Natural killer cell treated with Interleukin-12 subunit alpha and Interleukin-12 subunit beta and Interleukin-15 and Interleukin-18, amount 100 ng/mL, for 72 hours (primary cell): ENCODE data around the gene SLC2A4. TPM values are rescaled to one million over a fixed set of nuclear protein-coding genes. Genes with fewer than 3 reads are reported as not detected.

Experiments used
- ATAC-seq, 2 donors: fragments of 150-1000 bp; cut with Tn5 transposase in 1 of 2; sonication (Bioruptor Pico), chemical (Tn5 transposase) in 1 of 2; 2 replicates each; pipeline ENCODE4 v1.10.0; 2021
- DNase-seq: peaks from one replicate; pipeline ENCODE4 v3.0.0; 2022; ENCODE audit warnings: low spot score
- H3K27ac Mint-ChIP-seq, 2 donors: 1 replicate in 1 of 2; 2 replicates in 1 of 2; pipeline ENCODE4 v1.8.0; 2022; ENCODE audit warnings: mixed read lengths in 2 of 2, mild to moderate bottlenecking in 1 of 2, moderate library complexity in 1 of 2
- H3K27me3 Mint-ChIP-seq, 2 donors: 1 replicate in 1 of 2; 2 replicates in 1 of 2; pipeline ENCODE4 v1.8.0; 2022; ENCODE audit warnings: mixed read lengths in 2 of 2
- H3K36me3 Mint-ChIP-seq: one replicate; pipeline ENCODE4 v1.8.0; 2022; ENCODE audit warnings: mixed read lengths
- H3K4me1 Mint-ChIP-seq, 2 donors: 1 replicate in 1 of 2; 2 replicates in 1 of 2; pipeline ENCODE4 v1.8.0; 2022; ENCODE audit warnings: low read depth in 2 of 2, mixed read lengths in 2 of 2, mild to moderate bottlenecking in 1 of 2
- H3K4me3 Mint-ChIP-seq: one replicate; pipeline ENCODE4 v1.8.0; 2022; ENCODE audit warnings: mixed read lengths
- H3K9me3 Mint-ChIP-seq: 2 replicates; pipeline ENCODE4 v1.8.0; 2022; ENCODE audit warnings: mixed read lengths
- total RNA-seq, 2 donors: library from RNA; stranded (reverse); gene quantifications; one replicate each; pipeline ENCODE4 v1.2.3, GENCODE V29; 2022

Gene SLC2A4
- under 1 TPM in 1 of 2 donors, not detected in 1; 0.50 TPM for total RNA-seq

DNA sequence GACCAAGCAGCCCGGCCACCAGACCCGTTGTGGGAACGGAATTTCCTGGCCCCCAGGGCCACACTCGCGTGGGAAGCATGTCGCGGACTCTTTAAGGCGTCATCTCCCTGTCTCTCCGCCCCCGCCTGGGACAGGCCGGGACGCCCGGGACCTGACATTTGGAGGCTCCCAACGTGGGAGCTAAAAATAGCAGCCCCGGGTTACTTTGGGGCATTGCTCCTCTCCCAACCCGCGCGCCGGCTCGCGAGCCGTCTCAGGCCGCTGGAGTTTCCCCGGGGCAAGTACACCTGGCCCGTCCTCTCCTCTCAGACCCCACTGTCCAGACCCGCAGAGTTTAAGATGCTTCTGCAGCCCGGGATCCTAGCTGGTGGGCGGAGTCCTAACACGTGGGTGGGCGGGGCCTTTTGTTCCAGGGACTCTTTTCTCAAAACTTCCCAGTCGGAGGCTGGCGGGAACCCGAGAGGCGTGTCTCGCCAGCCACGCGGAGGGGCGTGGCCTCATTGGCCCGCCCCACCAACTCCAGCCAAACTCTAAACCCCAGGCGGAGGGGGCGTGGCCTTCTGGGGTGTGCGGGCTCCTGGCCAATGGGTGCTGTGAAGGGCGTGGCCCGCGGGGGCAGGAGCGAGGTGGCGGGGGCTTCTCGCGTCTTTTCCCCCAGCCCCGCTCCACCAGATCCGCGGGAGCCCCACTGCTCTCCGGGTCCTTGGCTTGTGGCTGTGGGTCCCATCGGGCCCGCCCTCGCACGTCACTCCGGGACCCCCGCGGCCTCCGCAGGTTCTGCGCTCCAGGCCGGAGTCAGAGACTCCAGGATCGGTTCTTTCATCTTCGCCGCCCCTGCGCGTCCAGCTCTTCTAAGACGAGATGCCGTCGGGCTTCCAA lies at the start of gene SLC2A4:
TSS of gene SLC2A4 (plus strand) at position 645 of the 879 bp plus-strand sequence. CDS start at position 862, 217 bp downstream.
- ATAC-seq: peak; percentile 90 to 93
- Mint-ChIP-seq H3K4me3 (peak within 1 kb of the TSS; percentile 78), H3K9me3 (no peaks in the 10 kb centered on the region), H3K27ac (no peak within 1 kb of the TSS), H3K27me3 (peaks cover 7 to 12% of the 10 kb centered on the region in 2 donors), H3K4me1 (peaks cover 21 to 26% of the 10 kb centered on the region in 2 donors), H3K36me3 (no peaks in the 10 kb centered on the region)
- peak; percentile 90 for DNase-seq

DNA sequence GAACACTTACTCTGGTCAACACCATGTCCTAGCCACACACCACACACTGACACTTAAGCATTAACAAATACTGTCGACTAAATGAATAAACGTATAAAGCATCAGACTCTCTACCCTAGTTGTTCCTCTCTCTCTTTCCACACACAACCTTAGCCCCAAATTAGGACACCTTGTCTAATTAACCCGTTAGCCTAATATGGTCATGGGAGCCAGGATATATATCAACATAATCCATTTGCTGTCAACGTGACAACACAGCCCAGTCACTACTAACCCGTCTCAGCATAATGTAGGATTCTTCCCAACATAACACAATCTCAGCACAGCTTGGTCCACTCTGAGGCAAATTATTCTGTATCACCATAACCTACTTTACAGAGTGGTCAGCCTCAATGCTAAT lies 49.4 kb upstream of the SLC2A4 start:
- DNase-seq: no peak
- Mint-ChIP-seq H3K36me3 (peaks cover 16% of the 10 kb centered on the region), H3K27ac (no peak overlapping the region), H3K27me3 (no peaks in the 10 kb centered on the region), H3K9me3 (no peaks in the 10 kb centered on the region), H3K4me3 (peak overlapping the region; percentile 51), H3K4me1 (peaks cover 40 to 44% of the 10 kb centered on the region in 2 donors)
- no peak for ATAC-seq

DNA sequence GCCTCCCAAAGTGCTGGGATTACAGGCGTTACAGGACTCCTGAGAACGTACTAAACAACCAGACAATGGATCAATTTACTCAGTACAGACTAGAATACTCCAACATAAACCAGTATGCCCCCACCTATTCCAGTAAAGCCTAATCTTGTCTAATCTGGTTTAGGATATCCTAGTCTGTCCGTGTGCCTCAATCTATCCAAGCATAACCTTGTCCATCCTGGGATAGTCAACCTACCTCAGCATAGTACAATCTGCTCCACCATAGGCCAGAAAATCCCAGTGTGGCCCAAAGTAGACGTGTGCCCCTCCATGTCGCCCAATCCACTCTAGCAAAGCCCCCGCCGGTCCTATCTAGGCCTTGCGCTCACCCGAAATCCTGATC lies 47.8 kb upstream of the SLC2A4 start:
- Mint-ChIP-seq H3K4me1 (peaks cover 43 to 47% of the 10 kb centered on the region in 2 donors), H3K4me3 (peak overlapping the region; percentile 91), H3K27me3 (no peaks in the 10 kb centered on the region), H3K27ac (peak overlapping the region; percentile 73 to 87), H3K9me3 (no peaks in the 10 kb centered on the region), H3K36me3 (peaks cover 11% of the 10 kb centered on the region)
- no peak for DNase-seq
- ATAC-seq: no peak

DNA sequence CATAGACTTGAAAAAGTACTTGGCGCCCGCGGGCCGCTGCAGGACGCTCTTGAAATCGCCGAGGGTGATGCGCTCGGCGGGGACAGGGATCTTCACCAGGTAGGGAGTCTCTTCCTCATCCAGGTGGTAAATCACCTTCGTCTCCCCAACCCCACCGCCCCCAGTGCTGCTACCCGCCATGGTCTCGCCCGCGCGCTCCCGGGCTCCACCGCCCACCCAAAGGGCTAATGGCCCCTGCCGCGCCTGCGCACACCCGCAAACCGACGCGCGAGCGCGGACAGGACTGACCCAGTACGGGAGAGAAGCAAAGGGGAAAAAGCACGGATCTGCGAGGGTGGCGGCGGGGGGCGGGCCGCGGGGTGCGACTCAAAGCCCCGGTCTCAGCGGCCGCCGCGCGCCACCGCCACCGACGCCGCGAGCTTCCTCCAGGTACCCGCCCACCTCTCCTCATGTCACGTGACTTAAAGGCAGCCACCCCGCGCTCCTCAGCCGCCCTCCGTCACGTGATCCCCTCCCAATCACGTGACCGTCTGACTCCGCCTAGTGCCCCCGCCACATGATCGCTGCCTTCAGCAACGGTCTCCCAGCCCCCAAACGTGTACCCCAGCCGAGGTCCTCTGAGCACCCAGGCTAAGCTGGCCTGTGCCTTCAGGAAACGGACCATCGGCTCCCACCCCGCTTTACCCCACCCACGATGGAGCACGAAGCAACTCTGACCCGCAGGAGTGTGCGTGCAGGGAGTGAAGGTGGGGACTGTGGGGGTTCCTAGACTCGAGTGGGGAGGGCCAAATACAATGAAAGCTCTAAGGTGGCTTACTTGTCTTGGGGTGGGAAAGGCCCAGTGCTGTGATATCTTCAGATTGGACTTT lies 47.2 kb upstream of the SLC2A4 start, which contains the start of gene DVL2:
TSS of gene DVL2 (minus strand) at position 435 of the 869 bp plus-strand sequence. CDS start at position 180, 255 bp downstream.
- Mint-ChIP-seq H3K4me1 (peaks cover 43 to 47% of the 10 kb centered on the region in 2 donors), H3K4me3 (peak within 1 kb of the TSS; percentile 91), H3K27ac (peak within 1 kb of the TSS; percentile 73 to 87), H3K27me3 (no peaks in the 10 kb centered on the region), H3K36me3 (peaks cover 11% of the 10 kb centered on the region), H3K9me3 (no peaks in the 10 kb centered on the region)
- peak; percentile 72 to 80 for ATAC-seq
- peak; percentile 95 for DNase-seq

DNA sequence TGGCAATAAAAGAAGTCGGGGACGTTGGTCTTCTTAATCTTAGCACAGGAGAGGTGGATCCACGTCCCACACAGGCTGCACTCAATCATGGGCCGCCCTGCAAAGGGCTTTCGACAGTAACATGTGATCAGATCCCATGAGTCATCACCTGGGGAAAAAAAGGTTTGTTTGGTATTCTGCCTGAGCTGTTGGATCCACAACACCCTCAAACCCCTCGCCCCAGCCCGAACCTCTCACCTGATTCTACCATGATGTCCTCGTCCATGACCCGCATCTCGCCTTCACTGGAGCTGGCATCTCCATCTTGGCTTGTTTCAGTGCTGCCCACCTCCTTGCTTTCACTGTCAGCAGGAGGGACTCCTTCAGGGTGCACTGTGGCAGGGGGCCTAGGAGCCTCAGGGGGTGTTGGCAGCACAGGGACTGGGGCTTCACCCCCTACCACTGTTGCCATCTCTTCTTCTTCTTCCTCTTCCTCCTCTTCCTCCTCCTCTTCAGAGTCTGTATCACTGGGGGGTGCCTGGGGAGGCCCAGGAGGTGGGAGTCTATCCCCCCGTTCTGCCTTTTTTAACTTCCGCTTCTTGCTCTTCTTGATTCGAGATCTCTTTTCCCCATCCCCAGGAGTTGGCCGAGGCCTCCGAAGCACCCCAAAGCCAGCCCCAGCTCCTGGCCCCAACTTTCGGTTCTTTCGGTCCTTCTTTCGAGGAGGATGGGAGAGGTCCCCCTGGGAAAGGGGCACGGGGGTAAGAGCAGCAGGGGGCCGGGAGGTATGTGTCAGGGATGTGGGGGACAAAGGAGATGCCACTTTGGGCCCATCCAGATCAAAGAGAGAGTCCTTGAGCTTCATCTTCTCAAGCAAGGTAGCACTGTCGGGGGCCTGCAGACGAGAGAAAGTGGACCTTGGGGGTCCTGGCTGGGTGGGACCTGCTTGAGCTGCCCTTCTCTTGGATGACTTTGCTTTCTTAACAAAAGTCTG lies 45.5 kb upstream of the SLC2A4 start:
- H3K36me3 Mint-ChIP-seq: peaks cover 19% of the 10 kb centered on the region
- H3K4me3 Mint-ChIP-seq: peak overlapping the region; percentile 91
- peaks cover 49 to 60% of the 10 kb centered on the region in 2 donors for H3K4me1 Mint-ChIP-seq
- DNase-seq (no peak), ATAC-seq (no peak)
- H3K9me3 Mint-ChIP-seq: no peaks in the 10 kb centered on the region
- peak overlapping the region; percentile 87 for H3K27ac Mint-ChIP-seq
- H3K27me3 Mint-ChIP-seq: no peaks in the 10 kb centered on the region

DNA sequence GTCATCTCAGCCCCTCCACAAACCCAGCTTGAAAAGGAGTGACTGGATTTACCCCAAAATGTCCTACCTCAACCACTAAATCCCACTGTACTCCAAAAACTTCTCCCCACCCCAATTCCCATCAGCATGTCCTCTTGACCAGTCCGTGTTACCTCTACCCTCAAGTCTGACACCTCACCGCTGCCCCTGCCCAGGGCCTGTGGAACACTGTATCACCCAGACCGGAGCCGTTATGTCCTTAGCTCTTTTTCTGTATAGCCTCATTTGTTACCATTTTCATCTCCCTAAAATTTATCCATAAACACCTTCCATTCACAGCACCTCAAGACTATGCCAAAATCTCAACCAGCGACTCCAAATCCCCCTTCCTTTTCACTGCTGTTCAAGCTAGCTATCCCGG lies 44.7 kb upstream of the SLC2A4 start:
- H3K4me3 Mint-ChIP-seq: peak overlapping the region; percentile 88
- peaks cover 24% of the 10 kb centered on the region for H3K36me3 Mint-ChIP-seq
- no peaks in the 10 kb centered on the region for H3K27me3 Mint-ChIP-seq

DNA sequence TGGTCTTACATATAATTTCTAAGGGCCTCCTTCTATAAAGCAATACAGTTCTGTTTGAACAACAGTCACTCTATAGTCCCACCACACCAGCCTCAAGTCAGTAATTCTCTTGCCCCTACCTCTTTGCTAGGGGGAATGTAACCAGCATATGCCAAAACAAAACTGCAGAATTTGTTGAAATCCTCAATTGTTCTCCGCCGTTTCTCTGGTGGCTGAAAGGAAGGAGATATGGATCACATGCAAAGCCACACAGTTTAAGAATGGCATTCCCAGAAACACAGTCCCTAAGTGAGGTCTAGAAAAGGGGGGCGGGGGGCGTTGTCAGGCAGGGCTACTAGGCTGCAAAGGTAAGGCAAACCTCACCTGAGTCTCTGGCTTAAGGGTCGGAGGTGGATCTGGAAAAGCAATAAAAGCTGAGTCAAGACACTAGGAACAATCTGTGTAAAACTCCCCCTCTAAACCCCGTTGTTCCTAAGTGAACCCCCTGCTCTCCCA lies 44.2 kb upstream of the SLC2A4 start:
- peak overlapping the region; percentile 87 to 95 for H3K27ac Mint-ChIP-seq
- ATAC-seq (no peak), DNase-seq (no peak)
- H3K4me3 Mint-ChIP-seq: peak overlapping the region; percentile 88
- no peaks in the 10 kb centered on the region for H3K27me3 Mint-ChIP-seq
- peaks cover 57 to 67% of the 10 kb centered on the region in 2 donors for H3K4me1 Mint-ChIP-seq
- H3K36me3 Mint-ChIP-seq: peaks cover 19% of the 10 kb centered on the region
- H3K9me3 Mint-ChIP-seq: no peaks in the 10 kb centered on the region

More for the DNA sequence above, 44.7 kb upstream of the SLC2A4 start:
- peaks cover 57 to 67% of the 10 kb centered on the region in 2 donors for H3K4me1 Mint-ChIP-seq
- ATAC-seq: no peak
- no peak for DNase-seq
- no peaks in the 10 kb centered on the region for H3K9me3 Mint-ChIP-seq
- H3K27ac Mint-ChIP-seq: peak overlapping the region; percentile 87 to 95

DNA sequence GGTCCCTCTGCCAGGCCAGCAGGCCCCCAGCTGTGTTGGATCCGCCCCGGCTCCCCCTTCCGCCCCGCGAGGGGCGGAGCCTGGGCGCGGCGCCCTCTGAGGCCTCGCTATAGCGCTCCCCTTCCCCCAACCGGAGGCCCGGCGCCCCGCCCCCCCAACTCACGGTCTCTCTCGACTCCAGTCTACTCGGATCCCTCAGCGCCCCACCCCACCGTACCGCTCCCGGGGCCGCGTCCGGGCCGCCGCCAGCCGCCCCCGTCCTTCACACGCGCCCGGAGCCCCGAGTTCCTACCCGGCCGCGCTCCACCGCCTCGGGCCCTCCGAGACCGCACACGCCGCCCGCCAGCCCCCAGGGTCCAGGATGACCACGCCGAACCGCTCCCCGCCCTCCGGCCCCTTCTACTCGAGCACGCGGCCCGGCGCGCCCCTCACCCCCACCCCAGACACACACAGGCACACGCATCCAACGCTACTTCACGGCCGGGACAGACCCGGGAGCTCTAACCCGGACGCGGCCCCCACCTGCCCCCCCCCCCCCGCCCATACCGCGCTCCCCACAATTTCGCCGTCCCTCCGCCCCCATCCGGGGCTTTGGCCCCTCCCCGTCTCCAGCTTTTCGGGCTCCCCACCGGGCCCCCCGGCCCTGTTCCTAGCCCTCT lies 43.6 kb upstream of the SLC2A4 start:
- ATAC-seq (peak; percentile 53 to 61), DNase-seq (peak; percentile 90)
- Mint-ChIP-seq H3K36me3 (peaks cover 18% of the 10 kb centered on the region), H3K27me3 (no peaks in the 10 kb centered on the region), H3K27ac (peak overlapping the region; percentile 87 to 95), H3K9me3 (no peaks in the 10 kb centered on the region), H3K4me3 (peak overlapping the region; percentile 88), H3K4me1 (peaks cover 60 to 70% of the 10 kb centered on the region in 2 donors)

DNA sequence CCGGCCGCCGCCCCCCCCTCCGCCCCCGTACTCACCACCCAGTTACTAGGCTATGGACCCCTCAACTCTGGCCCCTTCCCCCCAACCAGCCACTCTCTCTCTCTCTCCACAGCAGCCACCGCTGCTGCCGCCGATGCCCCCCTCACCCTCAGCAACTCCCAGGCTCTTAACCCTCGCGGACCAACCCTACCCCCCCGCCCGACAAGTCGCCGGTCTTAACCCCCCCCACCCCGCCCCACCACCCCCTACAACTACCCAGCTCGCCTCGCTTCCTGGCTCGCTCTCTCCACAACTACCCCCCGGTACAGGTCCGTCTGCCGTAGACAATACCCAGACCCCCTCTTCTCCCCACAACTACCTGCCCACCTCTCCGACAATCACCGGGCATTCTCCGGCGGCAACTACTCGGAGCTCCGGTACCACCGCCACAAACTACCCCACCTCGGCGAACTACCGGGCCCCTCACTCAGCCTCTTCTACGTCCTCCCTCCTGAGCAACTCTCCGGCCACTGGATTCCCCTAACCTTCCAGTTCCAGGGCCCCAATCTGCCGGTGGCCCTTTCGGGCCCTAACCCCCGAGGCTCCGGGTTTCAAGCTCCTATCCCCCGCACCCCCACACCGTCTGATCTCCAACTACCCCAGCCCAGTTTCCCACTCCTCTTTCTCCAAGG lies 43.0 kb upstream of the SLC2A4 start:
- peaks cover 18% of the 10 kb centered on the region for H3K36me3 Mint-ChIP-seq
- no peak for DNase-seq

DNA sequence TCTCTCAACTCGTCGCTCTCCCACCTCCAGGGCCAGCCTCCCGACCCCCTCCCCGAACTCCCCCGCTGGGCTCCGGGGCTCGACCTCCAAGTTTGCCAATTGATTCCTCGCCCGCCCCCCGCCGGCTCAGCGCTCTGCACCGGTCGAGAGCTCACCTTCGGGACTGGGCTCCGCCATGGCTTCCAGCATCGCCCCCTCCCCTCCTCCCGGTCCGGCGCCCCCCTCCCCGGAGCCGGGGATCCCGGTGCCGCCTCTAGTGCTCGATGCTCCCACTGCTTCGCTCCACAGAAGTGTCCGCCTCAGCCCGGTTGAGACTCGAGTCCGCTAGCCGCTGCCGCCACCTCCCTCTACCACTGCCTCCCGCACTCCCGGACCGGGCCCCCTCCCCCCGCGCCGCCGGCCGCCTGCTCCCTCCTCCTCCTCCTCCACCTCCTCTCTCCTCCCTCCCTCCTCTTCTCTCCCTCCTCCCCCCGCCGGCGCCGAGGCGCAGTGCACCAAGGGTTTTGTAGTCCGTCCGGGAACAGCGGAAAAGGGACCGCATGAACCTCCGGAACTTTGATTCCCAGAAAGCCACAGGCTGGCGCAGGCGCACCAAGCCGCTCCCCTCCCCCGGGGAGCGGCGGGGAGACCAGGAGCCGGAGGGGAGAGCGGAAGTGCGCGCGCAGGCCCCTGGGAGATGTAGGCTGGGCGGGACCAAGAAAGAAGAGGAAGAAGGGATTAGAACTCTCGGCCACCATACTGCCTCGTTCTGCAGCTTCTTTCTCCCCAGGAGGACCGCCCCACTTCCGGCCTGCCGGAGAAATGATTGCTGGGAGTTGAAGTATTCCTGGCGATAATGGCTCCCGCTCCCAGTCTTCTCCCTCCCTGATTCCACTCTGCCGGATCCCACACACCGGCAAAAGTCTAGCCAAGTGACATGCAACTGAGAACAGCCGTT lies 42.2 kb upstream of the SLC2A4 start, which contains the start of gene PHF23:
TSS of gene PHF23 (minus strand) at position 367 of the 937 bp plus-strand sequence. CDS start at position 189, 178 bp downstream.
- peak within 1 kb of the TSS; percentile 87 to 95 for H3K27ac Mint-ChIP-seq
- peaks cover 18% of the 10 kb centered on the region for H3K36me3 Mint-ChIP-seq
- peak within 1 kb of the TSS; percentile 88 for H3K4me3 Mint-ChIP-seq
- DNase-seq (peak; percentile 99), ATAC-seq (peak; percentile 79 to 86)
- no peaks in the 10 kb centered on the region for H3K9me3 Mint-ChIP-seq
- no peaks in the 10 kb centered on the region for H3K27me3 Mint-ChIP-seq
- peaks cover 53 to 64% of the 10 kb centered on the region in 2 donors for H3K4me1 Mint-ChIP-seq

More for the DNA sequence above, 43.0 kb upstream of the SLC2A4 start:
- Mint-ChIP-seq H3K27ac (peak overlapping the region; percentile 87 to 95), H3K9me3 (no peaks in the 10 kb centered on the region), H3K27me3 (no peaks in the 10 kb centered on the region), H3K4me1 (peaks cover 59 to 68% of the 10 kb centered on the region in 2 donors), H3K4me3 (peak overlapping the region; percentile 88)
- no peak for ATAC-seq

DNA sequence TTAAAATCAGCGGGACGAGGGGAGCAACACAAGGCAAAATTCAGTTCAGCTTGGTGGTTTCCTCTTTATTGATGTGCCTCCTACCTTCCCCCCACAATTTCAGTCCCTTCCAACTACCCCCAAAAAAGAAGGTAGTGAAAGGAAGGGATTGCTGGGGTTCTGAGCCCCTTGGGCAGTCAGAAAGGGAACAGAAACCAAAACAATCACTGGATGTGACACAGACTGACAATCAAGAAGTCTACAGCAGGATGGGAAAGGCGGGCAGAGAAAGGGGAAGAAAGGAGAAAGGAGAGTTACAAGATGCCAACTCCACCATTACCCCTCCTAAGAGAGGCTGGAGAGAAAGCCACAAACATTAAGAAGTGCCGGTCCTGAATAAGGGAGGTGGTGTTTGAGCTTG lies 41.1 kb upstream of the SLC2A4 start:
- H3K27ac Mint-ChIP-seq: peak overlapping the region; percentile 87 to 95
- H3K9me3 Mint-ChIP-seq: no peaks in the 10 kb centered on the region
- peak overlapping the region; percentile 88 for H3K4me3 Mint-ChIP-seq
- H3K4me1 Mint-ChIP-seq: peaks cover 46 to 54% of the 10 kb centered on the region in 2 donors
- ATAC-seq (no peak), DNase-seq (no peak)
- H3K27me3 Mint-ChIP-seq: no peaks in the 10 kb centered on the region
- peaks cover 12% of the 10 kb centered on the region for H3K36me3 Mint-ChIP-seq
